Measurements from ENCODE around the gene LY6G5B.

Gene LY6G5B

GRCh38 chr6:31715022-31715958 is 45.5 kb downstream of the LY6G5B start, which contains the start of gene LY6G6D:
Gene LY6G6D, plus strand, starts transcription at chr6:31715348. Its CDS starts 8 bp downstream, at chr6:31715356.
- DNase-seq (ENCODE audit: low read depth): no peak

- no peak for DNase-seq (ENCODE audit: low read depth)
Measured at GRCh38 chr6:31717499-31718222, 47.9 kb downstream of the LY6G5B start.

DNA sequence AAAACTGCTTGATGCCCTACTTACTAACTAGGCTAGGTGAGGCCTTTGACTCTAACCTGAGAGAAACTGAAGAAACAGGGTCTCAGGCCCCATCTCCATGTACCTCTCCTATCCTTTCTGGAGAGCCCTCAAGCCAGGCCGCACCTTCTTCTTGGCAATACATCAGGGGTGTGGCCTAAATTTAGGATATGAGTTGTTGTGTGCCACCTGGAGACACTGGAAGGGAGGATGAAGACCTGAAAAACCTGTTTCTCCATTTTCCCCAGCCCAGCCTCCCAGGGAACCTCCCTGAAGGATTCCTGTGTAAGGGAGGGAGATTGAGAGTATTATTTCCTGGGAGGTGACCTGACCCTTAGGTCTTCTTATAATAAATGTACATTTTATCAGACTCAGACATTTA is 48.5 kb downstream of the LY6G5B start:
- no peak for DNase-seq (ENCODE audit: low read depth)

GRCh38 chr6:31719001-31719400 is 49.2 kb downstream of the LY6G5B start:
- no peak for DNase-seq (ENCODE audit: low read depth)

- DNase-seq (ENCODE audit: low read depth): no peak
Measured at GRCh38 chr6:31720196-31720770, 50.5 kb downstream of the LY6G5B start.

- no peak for DNase-seq (ENCODE audit: low read depth)
Measured at GRCh38 chr6:31721351-31722020, 51.7 kb downstream of the LY6G5B start, which contains the start of gene LY6G6C. Gene LY6G6C, minus strand, starts transcription at chr6:31721746. Its CDS starts 67 bp downstream, at chr6:31721679.

- no peak for DNase-seq (ENCODE audit: low read depth)
Measured at GRCh38 chr6:31722173-31722572, 52.4 kb downstream of the LY6G5B start.

Data from activated T-helper 9 cell treated with anti-CD3 and anti-CD28 coated beads, Interleukin-2, amount 50 U/mL, for 16 hours (primary cell).